Spleen (tissue), 11 donors: ENCODE data around the gene SLC41A1. TPM values are rescaled to one million over a fixed set of nuclear protein-coding genes. Genes with fewer than 3 reads are reported as not detected.

Source experiments
- DNase-seq: peaks from one replicate; pipeline ENCODE4 v3.0.0-alpha.2; 2020
- H3K27ac ChIP-seq, 8 donors: fragments of 200-600 bp; sonication (generic) in 7 of 8; 1 replicate in 4 of 8; 2 replicates in 4 of 8; pipeline versions ENCODE4 v1.5.0 to v1.8.0; 2016 to 2021; ENCODE audit warnings: inconsistent platforms in 4 of 8, mild to moderate bottlenecking in 4 of 8, moderate library complexity in 1 of 8
- H3K27me3 ChIP-seq, 7 donors: fragments of 200-600 bp; sonication (generic) in 6 of 7; replicated peaks in 1 of 7; 1 replicate in 4 of 7; 2 replicates in 3 of 7; pipeline versions ENCODE4 v1.5.0 to v1.8.0; 2016 to 2021; ENCODE audit warnings: inconsistent platforms in 3 of 7, mild to moderate bottlenecking in 1 of 7
- H3K36me3 ChIP-seq, 6 donors: fragments of 200-600 bp; sonication (generic) in 5 of 6; 1 replicate in 4 of 6; 2 replicates in 2 of 6; pipeline versions ENCODE4 v1.5.0 to v1.8.0; 2016 to 2021; ENCODE audit warnings: inconsistent platforms in 2 of 6
- H3K4me1 ChIP-seq, 6 donors: fragments of 200-600 bp; sonication (generic) in 5 of 6; 1 replicate in 3 of 6; 2 replicates in 3 of 6; pipeline versions ENCODE4 v1.5.0 to v1.8.0; 2016 to 2021; ENCODE audit warnings: inconsistent platforms in 3 of 6
- H3K4me3 ChIP-seq, 8 donors: fragments of 200-600 bp; sonication (generic) in 7 of 8; 1 replicate in 4 of 8; 2 replicates in 4 of 8; pipeline versions ENCODE4 v1.5.0 to v1.8.0; 2016 to 2021; ENCODE audit warnings: inconsistent platforms in 4 of 8, mild to moderate bottlenecking in 4 of 8, moderate library complexity in 2 of 8
- H3K9me3 ChIP-seq, 8 donors: fragments of 200-600 bp; sonication (generic) in 7 of 8; 1 replicate in 4 of 8; 2 replicates in 4 of 8; pipeline versions ENCODE4 v1.5.0 to v1.8.0; 2016 to 2021; ENCODE audit warnings: inconsistent platforms in 4 of 8
- CTCF ChIP-seq, 11 experiments: fragments of 200-600 bp in 7 of 11; fragments of 450-650 bp in 4 of 11; sonication (generic) in 4 of 11; IDR thresholded peaks in 8 of 11; conservative IDR thresholded peaks in 3 of 11; 1 replicate in 7 of 11; 2 replicates in 4 of 11; pipeline versions ENCODE4 v1.4.0 to v1.8.0; 2016 to 2021; ENCODE audit warnings: antibody characterized with exemption in 11 of 11, inconsistent platforms in 4 of 11, mild to moderate bottlenecking in 1 of 11
- POLR2A ChIP-seq, 3 donors: fragments of 450-650 bp; IDR thresholded peaks; one replicate each; pipeline ENCODE4 v1.5.1; 2017; ENCODE audit warnings: antibody characterized with exemption in 3 of 3, mild to moderate bottlenecking in 1 of 3
- POLR2AphosphoS5 ChIP-seq, 3 donors: sonication (generic); formaldehyde crosslinking; IDR thresholded peaks; one replicate each; pipeline ENCODE4 v1.5.1; 2017; ENCODE audit warnings: antibody characterized with exemption in 3 of 3
- WGBS, 5 donors: extraction: QIAGEN DNeasy Blood & Tissue Kit in 3 of 5; methylation state at CpG; one replicate each; pipeline versions ENCODE4 v1.1.5 to v1.1.7; 2013 to 2018; 5-methylcytosine and 5-hydroxymethylcytosine counted together
- intact Hi-C: fragments of 100-400 bp; cut with DNase I; formaldehyde crosslinking; loops from one replicate; pipeline ENCODE4 v1.15.0; 2023; ENCODE audit warnings: low total_unique reads
- polyA plus RNA-seq, 3 donors: library from polyadenylated mRNA; stranded (reverse); fragments of 200-250 nt; gene quantifications; one replicate each; pipeline ENCODE4 v1.2.1, GENCODE V29; 2013
- total RNA-seq, 7 donors: library from RNA; depleted of rRNA in 3 of 7; stranded (reverse); fragments of >200 nt in 3 of 7; fragmentation: NEBNext Ultra II Directional in 4 of 7; extraction: Animal tissue kit (Norgen Biotek cat#: 25700) in 4 of 7; gene quantifications; one replicate each; pipeline versions ENCODE4 v1.1.0 to v1.2.1, GENCODE V29; 2016 to 2021
- donor health status: healthy with polysubstance abuse.
- donor health status: DM: no; HTN: no; CAD: no; lungs with moderate emphysema.
- donor health status: DM: no; HTN: no; CAD: no.
- donor health status: Bipolar disorder and iron deficiency.
- donor health status: healthy.
- donor health status: DM: no; HTN: no; CAD: no.
- donor health status: DM: yes; HTN: yes; CAD: no.

SLC41A1 gene
- total and polyA plus RNA-seq, 10 donors: 4.1 to 29.0 (median 20.8) TPM

- Histone ChIP-seq H3K4me1 (peaks cover 4 to 24% (median 16%) of the 10 kb centered on the region in 6 donors), H3K36me3 (peaks cover 3 to 56% (median 37%) of the 10 kb centered on the region in 6 donors), H3K27ac (no peak overlapping the region), H3K9me3 (no peaks in the 10 kb centered on the region), H3K4me3 (no peak overlapping the region), H3K27me3 (no peaks in the 10 kb centered on the region)
- DNase-seq: no peak
- WGBS, 5 donors: 81 to 87% (median 85%) methylated on average over 3 to 7 of the region's 7 CpGs
- intact Hi-C loops: no loop called here
- TF ChIP-seq CTCF (IDR thresholded peaks at IDR 0.05 in 8 of 11, conservative IDR thresholded peaks at IDR 0.05 in 3 of 11) (no peak), POLR2A (IDR thresholded peaks at IDR 0.05) (no peak), POLR2AphosphoS5 (IDR thresholded peaks at IDR 0.05) (no peak)
These were observed 11.9 kb downstream of the SLC41A1 start for GRCh38 chr1:205800981-205801703.

- Histone ChIP-seq H3K36me3 (peaks cover 3 to 63% (median 44%) of the 10 kb centered on the region in 6 donors), H3K27ac (no peak overlapping the region), H3K4me1 (peaks cover 0 to 16% (median 8%) of the 10 kb centered on the region in 6 donors), H3K27me3 (no peaks in the 10 kb centered on the region), H3K4me3 (no peak overlapping the region), H3K9me3 (no peaks in the 10 kb centered on the region)
- WGBS, 5 donors: 89 to 94% (median 92%) methylated on average over 7 of the region's 7 CpGs
- TF ChIP-seq CTCF (IDR thresholded peaks at IDR 0.05 in 8 of 11, conservative IDR thresholded peaks at IDR 0.05 in 3 of 11) (no peak), POLR2A (IDR thresholded peaks at IDR 0.05) (no peak), POLR2AphosphoS5 (IDR thresholded peaks at IDR 0.05) (no peak)
- no peak for DNase-seq
- intact Hi-C loops: no loop called here
These were observed 12.6 kb downstream of the SLC41A1 start for GRCh38 chr1:205800427-205800826.

DNA sequence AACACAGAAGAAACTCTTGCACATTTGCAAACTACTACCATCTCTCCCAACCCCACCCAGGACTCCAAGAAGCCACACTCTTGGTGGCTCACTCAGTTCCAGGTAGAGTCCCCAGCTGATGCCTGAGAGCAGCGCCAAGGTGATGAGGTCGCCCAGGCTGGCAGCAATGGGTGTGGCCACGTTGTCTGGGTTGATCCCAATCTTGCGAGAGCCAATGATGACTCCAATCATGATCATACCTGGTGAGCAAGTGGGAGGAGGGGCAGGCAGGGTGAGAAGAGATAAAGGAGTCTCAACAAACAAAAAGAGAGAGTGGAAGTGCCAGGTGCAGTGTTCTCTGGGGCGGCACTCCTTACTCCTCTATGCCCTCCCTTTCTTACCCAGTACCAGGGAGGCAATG, 14.4 kb downstream of the SLC41A1 start:
- peaks cover 3 to 81% (median 59%) of the 10 kb centered on the region in 6 donors for H3K36me3 ChIP-seq
- H3K4me1 ChIP-seq: peaks cover 0 to 15% (median 0%) of the 10 kb centered on the region in 6 donors
- no peak for TF ChIP-seq CTCF (IDR thresholded peaks at IDR 0.05 in 8 of 11, conservative IDR thresholded peaks at IDR 0.05 in 3 of 11)
- TF ChIP-seq POLR2A (IDR thresholded peaks at IDR 0.05): no peak
- no peak for TF ChIP-seq POLR2AphosphoS5 (IDR thresholded peaks at IDR 0.05)
- intact Hi-C loops: loop anchor here (10.0 kb wide), 2 partner anchors 116 to 306 kb away; no protein-coding TSS in a partner anchor
- no peaks in the 10 kb centered on the region for H3K9me3 ChIP-seq
- DNase-seq: no peak
- 73 to 98% (median 86%) methylated on average over 5 of the region's 5 CpGs for WGBS, 5 donors
- no peak overlapping the region for H3K4me3 ChIP-seq
- H3K27ac ChIP-seq: no peak overlapping the region
- no peaks in the 10 kb centered on the region for H3K27me3 ChIP-seq

DNA sequence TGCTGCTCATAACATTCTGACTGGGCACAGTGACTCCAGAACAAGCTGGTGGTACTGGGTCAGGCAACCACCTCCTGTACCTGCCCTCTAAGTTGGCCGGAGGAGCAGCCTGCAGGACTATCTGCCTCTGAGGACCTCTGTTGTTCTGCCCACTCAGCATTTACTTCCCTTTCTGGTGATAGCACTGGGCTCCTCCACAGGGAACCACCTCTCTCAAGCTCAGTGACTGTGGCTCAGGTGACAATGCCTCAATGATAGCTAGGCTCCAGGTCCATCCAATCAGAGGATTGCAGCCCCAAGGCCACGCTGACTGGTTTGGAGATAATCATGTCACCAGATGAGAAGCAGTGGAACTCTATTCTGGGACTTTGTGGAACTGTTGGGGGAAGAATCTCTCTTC, 15.8 kb downstream of the SLC41A1 start:
- Histone ChIP-seq H3K36me3 (peaks cover 3 to 96% (median 64%) of the 10 kb centered on the region in 6 donors), H3K4me3 (no peak overlapping the region), H3K27me3 (no peaks in the 10 kb centered on the region), H3K4me1 (peaks cover 0 to 16% (median 0%) of the 10 kb centered on the region in 6 donors), H3K27ac (no peak overlapping the region), H3K9me3 (no peaks in the 10 kb centered on the region)
- 92 to 100% (median 96%) methylated on average over 2 of the region's 2 CpGs for WGBS, 5 donors
- TF ChIP-seq POLR2A (IDR thresholded peaks at IDR 0.05) (no peak), POLR2AphosphoS5 (IDR thresholded peaks at IDR 0.05) (no peak), CTCF (IDR thresholded peaks at IDR 0.05 in 8 of 11, conservative IDR thresholded peaks at IDR 0.05 in 3 of 11) (no peak)
- no peak for DNase-seq
- intact Hi-C loops: loop anchor here (10.0 kb wide), 2 partner anchors 118 to 308 kb away; no protein-coding TSS in a partner anchor
